ENCODE results near the gene TMEM181.
"Not testable (repeated sequence)": the region's sequence is repeated elsewhere in the genome, so short reads cannot be mapped to it uniquely, and the experiment has no call there.

The TMEM181 gene

DNA sequence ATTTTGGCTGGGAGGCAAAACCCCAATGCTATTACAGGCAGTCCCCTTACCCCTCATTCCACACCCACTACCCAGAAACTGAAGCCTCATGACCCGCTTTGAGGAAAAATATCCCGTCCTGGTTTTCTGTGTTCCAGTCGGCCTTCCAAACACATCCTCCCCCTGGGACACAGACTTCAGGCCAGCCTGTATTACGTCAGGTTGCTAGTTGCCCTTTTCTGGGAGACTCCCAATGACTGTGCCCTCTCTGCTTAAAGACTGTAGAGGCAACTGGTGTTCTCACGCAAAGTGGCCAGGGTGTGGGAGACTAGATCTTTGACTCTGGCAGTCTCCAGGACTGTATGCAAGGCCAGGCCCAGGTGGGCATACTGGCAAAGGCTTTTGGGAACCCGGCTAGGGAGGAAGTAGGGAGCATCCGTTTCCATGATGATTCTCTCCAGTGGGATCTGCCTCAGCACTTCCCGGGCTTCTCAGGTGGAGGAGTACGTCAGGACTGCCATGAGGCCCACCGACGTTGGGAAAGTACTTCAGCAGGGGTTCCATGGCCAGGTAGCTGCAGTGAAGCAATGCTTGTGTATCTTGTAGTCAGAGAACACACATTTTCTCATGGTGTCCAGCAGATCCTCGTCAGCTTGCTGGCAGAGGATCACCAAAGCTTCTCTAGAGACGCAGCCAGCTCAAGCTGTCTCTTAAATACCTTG, 49.7 kb downstream of the TMEM181 start:
- no peak for TF ChIP-seq CTCF (IDR thresholded peaks at IDR 0.05; ENCODE audit: extremely low read depth, missing control alignments)
- no peak for DNase-seq (ENCODE audit: low spot score)

DNA sequence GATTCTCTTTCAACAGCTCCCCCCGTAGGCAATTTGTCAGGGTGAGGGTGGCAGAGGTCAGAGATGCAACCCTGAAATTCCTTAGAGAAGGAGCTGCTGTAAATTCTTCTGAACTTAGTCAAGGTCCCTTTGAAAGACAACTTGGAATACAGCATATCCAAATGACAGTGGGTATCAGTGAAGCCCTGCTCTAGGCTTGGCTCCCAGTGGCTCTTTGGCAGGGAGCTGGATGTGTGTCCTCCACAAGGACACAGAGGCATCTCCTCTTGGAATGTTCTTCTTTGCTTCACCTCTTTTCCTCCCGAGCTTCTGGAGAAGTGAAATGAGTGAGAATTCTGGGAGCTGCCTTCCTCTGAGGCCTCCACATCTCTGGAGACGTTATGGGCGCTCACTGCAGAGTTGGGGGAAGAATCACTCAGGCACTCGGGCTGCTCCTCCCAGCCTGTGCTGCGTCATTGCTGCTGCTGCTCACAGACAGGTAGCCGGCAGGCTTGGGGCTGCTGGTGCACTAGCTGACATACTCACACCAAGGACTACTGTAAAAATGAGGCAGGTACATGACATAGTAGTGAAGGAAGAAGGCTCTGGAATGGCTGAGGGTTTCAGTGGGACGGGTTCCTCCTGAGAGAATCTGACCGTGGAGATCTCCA, 50.6 kb downstream of the TMEM181 start:
- no peak for TF ChIP-seq CTCF (IDR thresholded peaks at IDR 0.05; ENCODE audit: extremely low read depth, missing control alignments)
- no peak for DNase-seq (ENCODE audit: low spot score)

- DNase-seq (ENCODE audit: low spot score), result no peak
- TF ChIP-seq CTCF (IDR thresholded peaks at IDR 0.05; ENCODE audit: extremely low read depth, missing control alignments), result no peak
Observed at GRCh38 chr6:158611039-158611438, 51.1 kb downstream of the TMEM181 start.

GRCh38 chr6:158611541-158612370, 51.9 kb downstream of the TMEM181 start:
- no peak for TF ChIP-seq CTCF (IDR thresholded peaks at IDR 0.05; ENCODE audit: extremely low read depth, missing control alignments)
- no peak for DNase-seq (ENCODE audit: low spot score)

GRCh38 chr6:158614606-158615005, 54.7 kb downstream of the TMEM181 start:
- DNase-seq (ENCODE audit: low spot score), result not testable (repeated sequence)

DNA sequence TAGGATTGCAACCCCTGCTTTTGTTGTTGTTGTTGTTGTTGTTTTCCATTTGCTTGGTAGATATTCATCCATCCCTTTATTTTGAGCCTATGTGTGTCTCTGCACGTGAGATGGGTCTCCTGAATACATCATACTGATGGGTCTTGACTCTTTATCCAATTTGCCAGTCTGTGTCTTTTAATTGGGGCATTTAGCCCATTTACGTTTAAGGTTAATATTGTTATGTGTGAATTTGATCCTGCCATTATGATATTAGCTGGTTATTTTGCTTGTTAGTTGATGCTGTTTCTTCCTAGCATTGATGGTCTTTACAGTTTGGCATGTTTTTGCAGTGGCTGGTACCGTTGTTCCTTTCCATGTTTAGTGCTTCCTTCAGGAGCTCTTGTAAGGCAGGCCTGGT, 58.4 kb downstream of the TMEM181 start:
- DNase-seq (ENCODE audit: low spot score), result not testable (repeated sequence)

GRCh38 chr6:158619922-158620801, 60.3 kb downstream of the TMEM181 start:
- no peak for TF ChIP-seq CTCF (IDR thresholded peaks at IDR 0.05; ENCODE audit: extremely low read depth, missing control alignments)
- no peak for DNase-seq (ENCODE audit: low spot score)

All from GM20000 (cell line).